HUES6 (cell line): ENCODE results near the gene LAMB1.
"Not testable (repeated sequence)": the region's sequence is repeated elsewhere in the genome, so short reads cannot be mapped to it uniquely, and the experiment has no call there.

Source experiments
- H3K27ac ChIP-seq: 2 replicates; pipeline ENCODE4 v1.7.0; 2013; ENCODE audit warnings: low read depth, mild to moderate bottlenecking, low read length, inconsistent platforms
- H3K27me3 ChIP-seq: 2 replicates; pipeline ENCODE4 v1.6.1; 2013; ENCODE audit warnings: low read length; ENCODE audit not compliant: control insufficient read depth, insufficient read depth
- H3K36me3 ChIP-seq: 2 replicates; pipeline ENCODE4 v1.6.1; 2013; ENCODE audit warnings: low read length; ENCODE audit not compliant: control insufficient read depth, insufficient read depth
- H3K4me1 ChIP-seq: 2 replicates; pipeline ENCODE4 v1.6.1; 2013; ENCODE audit warnings: low read length; ENCODE audit not compliant: control insufficient read depth, insufficient read depth
- H3K4me3 ChIP-seq: 2 replicates; pipeline ENCODE4 v1.5.1; 2013; ENCODE audit warnings: low read depth, low read length
- H3K9ac ChIP-seq: one replicate; pipeline ENCODE4 v1.6.1; 2013; ENCODE audit warnings: mild to moderate bottlenecking, low read length
- H3K9me3 ChIP-seq: 2 replicates; pipeline ENCODE4 v1.6.1; 2013; ENCODE audit warnings: low read depth, low read length; ENCODE audit not compliant: control insufficient read depth, insufficient read depth

Gene LAMB1

GRCh38 chr7:108034586-108034985 is 31.6 kb upstream of the LAMB1 start:
- no peaks in the 10 kb centered on the region for H3K27me3 ChIP-seq
- H3K27ac ChIP-seq = no peak overlapping the region
- H3K9me3 ChIP-seq = no peaks in the 10 kb centered on the region
- peak overlapping the region; percentile 19; the same call in 1 of the 2 replicates for H3K4me3 ChIP-seq
- H3K36me3 ChIP-seq = no peaks in the 10 kb centered on the region
- no peak overlapping the region for H3K9ac ChIP-seq
- H3K4me1 ChIP-seq = peaks cover 18% of the 10 kb centered on the region

GRCh38 chr7:108033776-108034497 is 31.0 kb upstream of the LAMB1 start:
- no peaks in the 10 kb centered on the region for H3K36me3 ChIP-seq
- H3K27me3 ChIP-seq = no peaks in the 10 kb centered on the region
- no peak overlapping the region for H3K4me3 ChIP-seq
- no peak overlapping the region for H3K27ac ChIP-seq
- H3K9me3 ChIP-seq = no peaks in the 10 kb centered on the region
- no peak overlapping the region for H3K9ac ChIP-seq
- H3K4me1 ChIP-seq = peaks cover 18% of the 10 kb centered on the region

- H3K9me3 ChIP-seq, H3K27ac ChIP-seq, H3K27me3 ChIP-seq, H3K36me3 ChIP-seq, H3K9ac ChIP-seq, H3K4me3 ChIP-seq: not testable (repeated sequence)
- peaks cover 18% of the 10 kb centered on the region for H3K4me1 ChIP-seq
Observed at GRCh38 chr7:108033309-108033708, 30.3 kb upstream of the LAMB1 start.

- Histone ChIP-seq H3K27me3 (no peaks in the 10 kb centered on the region), H3K27ac (no peak overlapping the region), H3K4me1 (peaks cover 18% of the 10 kb centered on the region), H3K36me3 (no peaks in the 10 kb centered on the region), H3K9me3 (no peaks in the 10 kb centered on the region), H3K4me3 (no peak overlapping the region), H3K9ac (no peak overlapping the region)
Observed at GRCh38 chr7:108030516-108030915, 27.6 kb upstream of the LAMB1 start.

- Histone ChIP-seq H3K4me3 (no peak overlapping the region), H3K9ac (no peak overlapping the region), H3K9me3 (no peaks in the 10 kb centered on the region), H3K4me1 (peaks cover 8% of the 10 kb centered on the region), H3K27me3 (no peaks in the 10 kb centered on the region), H3K36me3 (no peaks in the 10 kb centered on the region), H3K27ac (no peak overlapping the region)
Observed at GRCh38 chr7:108029034-108029433, 26.1 kb upstream of the LAMB1 start.

GRCh38 chr7:108028111-108028510 is 25.1 kb upstream of the LAMB1 start:
- no peaks in the 10 kb centered on the region for H3K27me3 ChIP-seq
- H3K4me3 ChIP-seq = no peak overlapping the region
- no peaks in the 10 kb centered on the region for H3K9me3 ChIP-seq
- peaks cover 3% of the 10 kb centered on the region; the same call in 1 of the 2 replicates for H3K4me1 ChIP-seq
- no peak overlapping the region for H3K27ac ChIP-seq
- H3K36me3 ChIP-seq = no peaks in the 10 kb centered on the region
- no peak overlapping the region for H3K9ac ChIP-seq

GRCh38 chr7:108027239-108027638 is 24.3 kb upstream of the LAMB1 start:
- no peaks in the 10 kb centered on the region for H3K9me3 ChIP-seq
- H3K27me3 ChIP-seq = no peaks in the 10 kb centered on the region

GRCh38 chr7:108026647-108027046 is 23.7 kb upstream of the LAMB1 start:
- H3K4me3 ChIP-seq = no peak overlapping the region
- no peaks in the 10 kb centered on the region for H3K9me3 ChIP-seq
- H3K27me3 ChIP-seq = no peaks in the 10 kb centered on the region
- H3K9ac ChIP-seq = no peak overlapping the region
- no peaks in the 10 kb centered on the region for H3K4me1 ChIP-seq
- H3K27ac ChIP-seq = no peak overlapping the region
- no peaks in the 10 kb centered on the region for H3K36me3 ChIP-seq

More at GRCh38 chr7:108027239-108027638, 24.3 kb upstream of the LAMB1 start:
- no peak overlapping the region for H3K4me3 ChIP-seq
- H3K4me1 ChIP-seq = no peaks in the 10 kb centered on the region
- H3K9ac ChIP-seq = no peak overlapping the region
- H3K36me3 ChIP-seq = no peaks in the 10 kb centered on the region
- no peak overlapping the region for H3K27ac ChIP-seq

- Histone ChIP-seq H3K9me3 (no peaks in the 10 kb centered on the region), H3K4me3 (no peak overlapping the region), H3K27me3 (no peaks in the 10 kb centered on the region), H3K36me3 (no peaks in the 10 kb centered on the region), H3K4me1 (no peaks in the 10 kb centered on the region), H3K27ac (no peak overlapping the region), H3K9ac (no peak overlapping the region)
Observed at GRCh38 chr7:108026116-108026515, 23.2 kb upstream of the LAMB1 start.

- Histone ChIP-seq H3K27ac (no peak overlapping the region), H3K36me3 (no peaks in the 10 kb centered on the region), H3K27me3 (no peaks in the 10 kb centered on the region), H3K4me1 (no peaks in the 10 kb centered on the region), H3K9me3 (no peaks in the 10 kb centered on the region), H3K4me3 (no peak overlapping the region), H3K9ac (no peak overlapping the region)
Observed at GRCh38 chr7:108024538-108024937, 21.6 kb upstream of the LAMB1 start.

- H3K9me3 ChIP-seq = no peaks in the 10 kb centered on the region
- H3K9ac ChIP-seq = no peak overlapping the region
- no peak overlapping the region for H3K27ac ChIP-seq
- H3K27me3 ChIP-seq = no peaks in the 10 kb centered on the region
- no peaks in the 10 kb centered on the region; the same call in 1 of the 2 replicates for H3K4me1 ChIP-seq
- H3K36me3 ChIP-seq = no peaks in the 10 kb centered on the region
- no peak overlapping the region for H3K4me3 ChIP-seq
Observed at GRCh38 chr7:108020585-108020984, 17.6 kb upstream of the LAMB1 start.
